ENCODE results near the gene VAMP5. TPM values are rescaled to one million over a fixed set of nuclear protein-coding genes. Genes with fewer than 3 reads are reported as not detected.

VAMP5 gene, protein sequence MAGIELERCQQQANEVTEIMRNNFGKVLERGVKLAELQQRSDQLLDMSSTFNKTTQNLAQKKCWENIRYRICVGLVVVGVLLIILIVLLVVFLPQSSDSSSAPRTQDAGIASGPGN
- 11.3 TPM for total RNA-seq

DNA sequence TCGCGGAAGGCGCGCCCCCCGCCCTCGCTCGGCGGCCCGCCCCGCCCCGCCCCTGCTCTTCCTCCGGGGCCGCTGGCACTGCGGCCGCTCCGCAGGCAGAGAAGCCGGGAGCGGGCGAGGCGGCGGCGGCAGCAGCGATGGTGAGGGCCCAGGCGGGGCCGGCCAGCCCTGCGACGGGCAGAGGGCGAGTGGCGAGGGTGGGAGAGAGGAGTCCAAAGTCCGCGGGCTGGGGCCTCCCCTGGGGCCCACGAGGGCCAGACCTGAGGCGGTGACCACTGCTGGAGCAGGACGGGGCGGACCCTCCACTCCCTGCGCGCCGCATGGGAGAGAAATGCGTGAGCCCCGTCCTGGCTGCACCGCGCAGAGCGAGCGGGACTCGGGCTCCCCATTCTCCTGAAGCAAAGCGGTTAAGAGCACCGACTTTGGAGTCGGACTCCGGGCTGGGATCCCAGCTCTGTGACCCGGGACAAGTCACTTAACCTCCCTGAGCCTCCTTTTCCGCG lies at the start of gene VAMP5:
Gene VAMP5, plus strand, starts transcription at position 78 of the 503 bp plus-strand sequence. Its CDS starts 60 bp downstream, at position 138.

DNA sequence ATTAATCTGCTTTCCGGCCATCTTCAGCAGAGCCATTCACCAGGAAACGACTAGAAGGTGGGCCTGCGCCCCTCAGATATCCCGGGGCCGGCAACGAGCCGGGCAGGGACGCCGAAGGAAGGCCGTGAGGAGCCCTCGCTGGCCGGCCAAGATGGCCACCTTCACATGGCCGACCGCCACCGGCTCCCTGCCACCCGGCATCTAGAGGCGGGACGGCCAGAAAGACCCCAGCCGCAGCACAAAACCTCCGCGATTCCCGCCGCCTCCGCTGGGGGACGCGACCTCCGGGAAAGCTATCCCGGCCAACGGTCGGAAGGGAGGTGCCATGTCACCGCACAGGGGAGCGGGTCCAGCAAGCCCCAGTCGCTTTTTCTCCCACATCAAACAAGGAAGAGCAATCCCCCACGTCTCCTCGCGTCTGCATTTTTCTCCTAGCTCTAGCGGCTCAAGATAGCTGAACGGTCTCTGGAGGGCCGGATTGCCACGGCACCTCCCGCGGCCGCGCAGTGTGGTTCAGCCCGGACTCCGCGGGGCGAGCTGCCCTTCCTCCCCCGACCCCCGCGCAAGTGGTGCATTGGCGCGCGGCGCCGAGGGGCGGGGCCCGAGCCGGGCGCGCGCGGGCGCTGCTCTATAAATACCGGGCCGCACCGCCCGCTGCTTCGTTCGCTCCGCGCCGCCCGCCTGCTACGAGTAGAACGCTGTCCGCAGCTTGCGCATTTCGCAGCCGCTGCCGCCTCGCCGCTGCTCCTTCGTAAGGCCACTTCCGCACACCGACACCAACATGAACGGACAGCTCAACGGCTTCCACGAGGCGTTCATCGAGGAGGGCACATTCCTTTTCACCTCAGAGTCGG lies 45.5 kb upstream of the VAMP5 start, which contains the start of gene MAT2A:
Gene MAT2A, plus strand, starts transcription at position 662 of the 854 bp plus-strand sequence. Its CDS starts 120 bp downstream, at position 782.

GRCh38 chr2:85561280-85562212 lies 22.7 kb upstream of the VAMP5 start, which contains the start of gene GGCX:
TSS of gene GGCX (minus strand) at chr2:85561493. CDS start at chr2:85561428, 65 bp downstream.

GRCh38 chr2:85577386-85578242 lies 6.6 kb upstream of the VAMP5 start, which contains the start of gene VAMP8:
TSS of gene VAMP8 (plus strand) at chr2:85577586. CDS start at chr2:85577647, 61 bp downstream.

DNA sequence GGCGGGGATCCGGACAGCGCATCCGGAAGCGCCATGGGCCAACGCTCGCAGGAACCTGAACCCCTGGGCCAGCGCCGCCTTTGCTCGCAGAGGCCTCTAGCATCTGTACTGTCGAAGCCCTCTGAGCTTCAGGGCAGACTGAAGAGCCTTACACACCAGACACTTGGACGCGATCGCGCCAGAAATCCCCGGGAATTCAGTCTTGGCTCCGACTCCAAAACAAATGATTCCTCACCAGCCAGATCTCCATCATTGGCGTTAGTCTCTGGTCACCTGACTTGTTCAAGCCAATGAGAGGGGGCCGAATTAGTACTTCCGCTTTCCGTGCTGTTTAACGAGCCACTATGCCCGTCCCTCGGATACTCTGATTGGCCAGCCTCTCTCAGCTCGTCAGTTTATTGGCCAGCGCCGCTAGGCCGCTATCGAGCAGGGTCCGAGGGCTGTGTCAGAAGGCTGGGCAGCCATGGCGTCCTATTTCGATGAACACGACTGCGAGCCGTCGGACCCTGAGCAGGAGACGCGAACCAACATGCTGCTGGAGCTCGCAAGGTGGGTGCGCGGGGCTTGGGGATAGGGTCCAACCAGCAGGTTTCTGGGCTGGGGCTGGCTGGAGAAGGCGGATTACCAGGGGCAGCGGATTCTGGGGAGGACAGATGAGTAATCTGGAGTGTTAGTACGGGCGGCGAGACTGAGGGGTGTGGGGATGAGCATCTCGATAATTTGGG lies 11.2 kb downstream of the VAMP5 start, which contains the start of gene RNF181:
Gene RNF181, plus strand, starts transcription at position 445 of the 725 bp plus-strand sequence. Its CDS starts 19 bp downstream, at position 464.

DNA sequence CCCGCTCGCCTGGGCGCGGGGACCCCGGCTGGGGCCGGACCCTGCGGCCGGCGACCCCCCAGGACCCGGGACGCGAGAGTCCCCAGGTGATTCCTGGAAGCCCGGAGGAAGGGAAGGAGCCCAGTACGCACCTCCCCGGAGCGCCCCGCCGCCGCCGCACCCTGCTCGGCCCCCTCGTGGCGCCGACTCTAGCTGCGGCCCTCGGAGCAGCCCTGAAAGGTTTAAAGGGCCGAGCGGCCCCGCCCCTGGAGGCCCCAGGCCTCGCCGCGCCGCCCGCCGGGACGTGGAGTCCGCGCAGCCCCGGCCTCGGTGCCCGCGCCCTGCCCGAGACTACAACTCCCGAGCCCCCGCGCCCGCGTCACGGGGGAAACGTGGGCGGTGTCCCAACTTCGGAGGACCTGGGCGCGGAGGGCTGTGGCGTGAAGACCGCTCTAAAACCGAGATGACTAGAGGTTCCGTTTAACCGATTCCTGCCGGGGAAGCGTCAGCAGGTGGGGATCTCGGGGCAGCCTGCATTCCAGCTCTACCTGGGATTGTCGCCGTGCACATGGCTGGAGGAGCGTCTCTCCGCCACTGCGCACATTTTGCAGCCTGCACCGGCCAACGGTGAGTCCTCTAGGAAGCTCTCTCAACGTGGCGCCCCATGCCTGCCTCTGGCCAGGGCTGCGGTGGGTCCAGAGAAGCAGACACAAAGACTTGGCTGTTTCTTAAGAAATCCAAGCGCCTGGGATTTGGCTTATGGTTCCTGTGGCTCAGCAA lies 18.4 kb downstream of the VAMP5 start, which contains the start of gene TMEM150A:
Gene TMEM150A, minus strand, starts transcription at position 223 of the 759 bp plus-strand sequence. CDS start 750 bp downstream, outside the sequence.

GRCh38 chr2:85611705-85612587 lies 27.7 kb downstream of the VAMP5 start, which contains the start of gene C2orf68:
TSS of gene C2orf68 (minus strand) at chr2:85612066. CDS start at chr2:85611984, 82 bp downstream.

Small RNA genes lying within 50 kb of the gene (small RNA-seq; reads per million reads assigned to genes)
- not detected for gene RN7SL126P (ENCODE audit: low replicate concordance)

Other genes with a start within 250 kb of the VAMP5 start
- 26.1 TPM for gene RETSAT, start 229.9 kb upstream of the VAMP5 start, total RNA-seq
- gene ELMOD3, start 229.7 kb upstream of the VAMP5 start, total RNA-seq = 25.7 TPM
- gene CAPG, start 174.1 kb upstream of the VAMP5 start, total RNA-seq = 86.4 TPM
- gene SH2D6, start 165.7 kb upstream of the VAMP5 start, total RNA-seq = 0.99 TPM
- gene MAT2A, start 45.3 kb upstream of the VAMP5 start, total RNA-seq = 129 TPM
- 43.0 TPM for gene GGCX, start 22.9 kb upstream of the VAMP5 start, total RNA-seq
- 37.7 TPM for gene VAMP8, start 6.8 kb upstream of the VAMP5 start, total RNA-seq
- 111 TPM for gene RNF181, start 11.3 kb downstream of the VAMP5 start, total RNA-seq
- 20.2 TPM for gene TMEM150A, start 18.3 kb downstream of the VAMP5 start, total RNA-seq
- gene C2orf68, start 27.6 kb downstream of the VAMP5 start, total RNA-seq = 57.6 TPM
- 45.4 TPM for gene USP39, start 31.8 kb downstream of the VAMP5 start, total RNA-seq
- gene SFTPB, start 83.8 kb downstream of the VAMP5 start, total RNA-seq = 1.7 TPM
- gene GNLY, start 109.9 kb downstream of the VAMP5 start, total RNA-seq = not detected
- 24.5 TPM for gene ATOH8, start 169.6 kb downstream of the VAMP5 start, total RNA-seq